OCI-LY7 (cell line): ENCODE data around the gene CAPN9. TPM values are rescaled to one million over a fixed set of nuclear protein-coding genes. Genes with fewer than 3 reads are reported as not detected.

Source experiments
- BruUV-seq: library from RNA; stranded (reverse); fragments of 400-500 nt; replicated peaks from 2 replicates; lab custom pipeline; 2021; lab: Mats Ljungman, UMichigan
- CTCF ChIA-PET: fragments of 300-600 bp; sonication (Branson Sonifier 250); formaldehyde crosslinking; loops from one replicate; lab custom pipeline; 2022; ENCODE audit warnings: antibody characterized with exemption; ENCODE audit not compliant: unreplicated experiment; lab: Charles Lee
- POLR2A ChIA-PET: fragments of 300-600 bp; sonication (Branson Sonifier 250); formaldehyde crosslinking; loops from one replicate; lab custom pipeline; 2022; ENCODE audit warnings: antibody characterized with exemption; lab: Charles Lee
- DNase-seq: peaks from one replicate; pipeline ENCODE4 v3.0.0-alpha.2; 2015; ENCODE audit warnings: low spot score
- H2AFZ ChIP-seq: fragments of 200-600 bp; sonication (generic), shearing (Covaris generic); 2 replicates; pipeline ENCODE4 v1.6.1; 2014; ENCODE audit warnings: mild to moderate bottlenecking, antibody characterized with exemption, low read length, moderate library complexity
- H3K27ac ChIP-seq: fragments of 200-600 bp; sonication (generic); 2 replicates; pipeline ENCODE4 v1.5.1; 2014; ENCODE audit warnings: mixed run types, low read depth, mild to moderate bottlenecking, moderate library complexity, low read length, inconsistent platforms; ENCODE audit not compliant: poor library complexity, severe bottlenecking
- H3K36me3 ChIP-seq: fragments of 200-600 bp; sonication (generic); 2 replicates; pipeline ENCODE4 v1.6.1; 2014; ENCODE audit warnings: mild to moderate bottlenecking, antibody characterized with exemption, low read length, moderate library complexity, mixed read lengths; ENCODE audit not compliant: insufficient read depth
- H3K4me1 ChIP-seq: fragments of 200-600 bp; sonication (generic); 2 replicates; pipeline ENCODE4 v1.5.1; 2014; ENCODE audit warnings: mild to moderate bottlenecking, low read length; ENCODE audit not compliant: insufficient read depth, poor library complexity, severe bottlenecking
- H3K4me2 ChIP-seq: fragments of 200-600 bp; sonication (generic); 2 replicates; pipeline ENCODE4 v1.6.1; 2014; ENCODE audit warnings: mild to moderate bottlenecking, low read length
- H3K4me3 ChIP-seq: fragments of 200-600 bp; sonication (generic); 2 replicates; pipeline ENCODE4 v1.5.1; 2014; ENCODE audit warnings: mild to moderate bottlenecking, low read depth, low read length; ENCODE audit not compliant: poor library complexity, severe bottlenecking
- H3K79me2 ChIP-seq: fragments of 200-600 bp; sonication (generic); 2 replicates; pipeline ENCODE4 v1.6.1; 2016; ENCODE audit warnings: low read depth, mild to moderate bottlenecking, low read length, moderate library complexity, mixed read lengths; ENCODE audit not compliant: insufficient read depth
- H3K9me2 ChIP-seq: fragments of 200-600 bp; sonication (generic); 2 replicates; pipeline ENCODE4 v1.6.1; 2016; ENCODE audit warnings: mild to moderate bottlenecking, low read length, mixed read lengths; ENCODE audit not compliant: insufficient read depth
- H3K9me3 ChIP-seq: fragments of 200-600 bp; sonication (generic); 2 replicates; pipeline ENCODE4 v1.6.1; 2014; ENCODE audit warnings: mild to moderate bottlenecking, mixed run types, low read length, mixed read lengths
- H4K20me1 ChIP-seq: fragments of 200-600 bp; sonication (generic); 2 replicates; pipeline ENCODE4 v1.6.1; 2014; ENCODE audit warnings: mild to moderate bottlenecking, antibody characterized with exemption, low read length, moderate library complexity, mixed read lengths; ENCODE audit not compliant: insufficient read depth
- CTCF ChIP-seq: fragments of 200-600 bp; sonication (generic); conservative IDR thresholded peaks from 2 replicates; pipeline ENCODE4 v1.5.1; 2014; ENCODE audit warnings: mild to moderate bottlenecking, antibody characterized with exemption, low read length, moderate library complexity, mixed read lengths
- EZH2phosphoT487 ChIP-seq: fragments of 200-600 bp; sonication (generic); IDR thresholded peaks from 2 replicates; pipeline ENCODE4 v1.6.1; 2018; ENCODE audit warnings: low read depth, borderline replicate concordance, mild to moderate bottlenecking, mixed run types, antibody characterized with exemption, low read length, moderate library complexity, mixed read lengths
- intact Hi-C: fragments of 100-400 bp; cut with micrococcal nuclease; formaldehyde crosslinking; loops from one replicate; pipeline ENCODE4 v1.10.0; 2022; ENCODE audit not compliant: unreplicated experiment
- total RNA-seq, 2 experiments: library from RNA; depleted of rRNA in 1 of 2; stranded (reverse); fragments of >200 nt in 1 of 2; shearing (Covaris generic) in 1 of 2; gene quantifications; 2 replicates each; pipeline ENCODE4 v1.2.3, GENCODE V29; 2014 to 2022

CAPN9 gene
- total RNA-seq, 2 experiments from 2014 or later = not detected

- POLR2A ChIA-PET = no interaction called here
- no peak overlapping the region for H3K27ac ChIP-seq
- intact Hi-C loops = no loop called here
- no TSS peak for BruUV-seq
- no peak for DNase-seq
- H3K9me2 ChIP-seq = no peaks in the 10 kb centered on the region
- no peak overlapping the region for H2AFZ ChIP-seq
- no peaks in the 10 kb centered on the region for H3K4me1 ChIP-seq
- TF ChIP-seq CTCF (no peak), EZH2phosphoT487 (no peak)
- no peaks in the 10 kb centered on the region for H3K36me3 ChIP-seq
- H3K4me3 ChIP-seq = no peak overlapping the region
- no peaks in the 10 kb centered on the region for H3K79me2 ChIP-seq
- CTCF ChIA-PET = no interaction called here
- H3K9me3 ChIP-seq = no peaks in the 10 kb centered on the region
- no peak overlapping the region for H3K4me2 ChIP-seq
- H4K20me1 ChIP-seq = no peaks in the 10 kb centered on the region
These were observed 47.2 kb downstream of the CAPN9 start for GRCh38 chr1:230794431-230794830.

- TF ChIP-seq CTCF (no peak), EZH2phosphoT487 (no peak)
- ChIA-PET CTCF (no interaction called here), POLR2A (no interaction called here)
- no peaks in the 10 kb centered on the region for H3K9me2 ChIP-seq
- no peaks in the 10 kb centered on the region for H3K4me1 ChIP-seq
- no peak for DNase-seq
- intact Hi-C loops = no loop called here
- H3K4me3 ChIP-seq = no peak overlapping the region
- no peaks in the 10 kb centered on the region for H4K20me1 ChIP-seq
- H3K79me2 ChIP-seq = no peaks in the 10 kb centered on the region
- no peak overlapping the region for H2AFZ ChIP-seq
- H3K36me3 ChIP-seq = no peaks in the 10 kb centered on the region
- no peak overlapping the region for H3K4me2 ChIP-seq
- H3K27ac ChIP-seq = no peak overlapping the region
- no peaks in the 10 kb centered on the region for H3K9me3 ChIP-seq
- no TSS peak for BruUV-seq
These were observed 47.9 kb downstream of the CAPN9 start for GRCh38 chr1:230794871-230795605.

GRCh38 chr1:230796626-230797025 is 49.4 kb downstream of the CAPN9 start:
- intact Hi-C loops = no loop called here
- no peaks in the 10 kb centered on the region for H4K20me1 ChIP-seq
- ChIA-PET CTCF (no interaction called here), POLR2A (interaction anchor here (0.5 kb wide), 1 partner anchor 228 kb away, joined by 3 read pairs; no protein-coding TSS in a partner anchor)
- H3K4me2 ChIP-seq = no peak overlapping the region
- no peaks in the 10 kb centered on the region for H3K9me3 ChIP-seq
- H2AFZ ChIP-seq = no peak overlapping the region
- BruUV-seq = no TSS peak
- H3K36me3 ChIP-seq = no peaks in the 10 kb centered on the region
- no peak overlapping the region for H3K4me3 ChIP-seq
- TF ChIP-seq CTCF = no peak
- TF ChIP-seq EZH2phosphoT487 = no peak
- H3K9me2 ChIP-seq = no peaks in the 10 kb centered on the region
- no peak for DNase-seq
- H3K4me1 ChIP-seq = no peaks in the 10 kb centered on the region
- H3K79me2 ChIP-seq = no peaks in the 10 kb centered on the region
- no peak overlapping the region for H3K27ac ChIP-seq
